HG03432 (cell line): ENCODE data around the gene ERFL.
A peak's percentile ranks its signal among the peaks of the same experiment; 100 is the strongest.

Source experiments
- ATAC-seq: cut with Tn5 transposase; IDR thresholded peaks from one replicate; pipeline ENCODE4 v1.9.1; 2021; ENCODE audit warnings: mild to moderate bottlenecking, moderate library complexity; ENCODE audit not compliant: unreplicated experiment

Gene ERFL

DNA sequence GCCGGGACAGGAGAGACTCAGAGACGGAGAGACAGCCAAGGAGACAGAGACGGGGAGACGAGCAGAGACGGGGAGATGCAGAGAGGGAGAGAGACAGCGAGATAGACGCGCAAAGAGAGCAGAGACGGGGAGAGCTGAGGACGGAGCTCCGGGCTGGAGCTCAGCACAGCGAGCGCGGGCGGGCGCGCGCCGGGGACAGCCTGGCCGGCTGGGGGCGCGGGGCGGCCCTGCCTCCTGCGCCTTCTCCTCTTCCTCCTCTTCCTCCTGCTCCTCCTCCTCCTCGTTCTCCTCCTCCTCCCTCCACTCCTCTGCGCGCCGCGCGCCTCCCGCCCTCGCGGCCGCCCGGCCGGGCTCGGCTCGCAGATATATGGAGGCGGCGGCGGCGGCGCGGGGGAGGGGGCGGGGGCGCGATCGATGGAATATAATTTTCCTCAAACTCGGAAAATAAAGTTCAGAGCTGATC lies at the start of gene ERFL:
ERFL (minus strand) TSS at position 229 of the 463 bp plus-strand sequence. CDS start 15,530 bp downstream, outside the sequence.
- no peak for ATAC-seq

DNA sequence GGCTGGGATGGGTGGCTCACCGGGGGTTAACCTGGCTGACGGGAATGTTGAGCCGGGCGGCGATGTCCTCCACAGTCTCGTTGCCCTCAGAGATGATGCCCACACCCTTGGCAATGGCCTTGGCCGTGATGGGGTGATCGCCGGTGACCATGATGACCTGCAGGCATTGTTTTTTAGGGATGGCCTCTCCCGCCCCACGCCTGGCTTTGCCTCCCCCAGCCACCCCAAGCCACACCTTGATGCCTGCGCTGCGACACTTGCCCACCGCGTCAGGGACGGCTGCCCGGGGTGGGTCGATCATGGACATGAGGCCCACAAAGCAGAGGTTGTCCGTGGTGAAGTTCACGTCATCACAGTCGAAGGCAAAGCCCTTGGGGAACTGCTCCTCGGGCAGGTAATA lies 49.7 kb upstream of the ERFL start:
- no peak for ATAC-seq

DNA sequence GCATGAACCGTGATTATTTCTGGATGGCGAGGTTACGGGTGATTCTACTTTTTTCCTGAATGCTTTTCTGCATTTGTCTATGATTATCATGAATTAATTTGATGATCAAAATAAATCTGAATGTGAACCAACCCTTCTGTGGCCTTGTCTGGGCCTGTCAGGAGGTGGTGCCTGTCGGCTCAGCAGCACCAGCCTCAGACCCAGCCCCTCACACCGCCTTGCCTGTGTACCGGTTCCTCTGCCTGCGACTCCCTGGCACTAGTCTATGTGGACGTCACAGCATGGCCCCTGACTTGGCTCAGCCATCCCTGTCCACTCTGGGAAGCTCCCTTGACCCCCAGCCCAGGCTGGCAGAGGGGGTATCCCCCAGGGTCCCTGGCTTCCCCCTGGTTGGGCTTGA lies 46.4 kb upstream of the ERFL start:
- no peak for ATAC-seq

DNA sequence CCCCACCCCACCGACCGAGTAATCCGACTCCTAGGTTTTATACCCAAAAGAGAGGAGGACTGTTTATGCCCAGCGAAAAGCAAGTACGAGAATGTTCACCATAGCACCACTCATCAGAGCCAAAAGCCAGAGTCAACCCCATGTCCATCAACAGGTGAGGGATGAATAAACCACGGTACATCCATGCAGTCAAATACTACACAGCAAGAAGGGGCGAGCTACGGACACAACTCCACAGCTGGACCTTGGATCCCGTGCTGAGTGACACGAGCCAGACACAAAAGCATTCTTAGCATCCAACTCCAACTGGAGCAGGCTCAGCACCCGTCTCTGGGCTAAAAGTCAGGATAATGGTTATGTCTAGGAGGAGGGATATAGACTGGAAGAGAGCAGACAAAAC lies 43.1 kb upstream of the ERFL start:
- no peak for ATAC-seq

DNA sequence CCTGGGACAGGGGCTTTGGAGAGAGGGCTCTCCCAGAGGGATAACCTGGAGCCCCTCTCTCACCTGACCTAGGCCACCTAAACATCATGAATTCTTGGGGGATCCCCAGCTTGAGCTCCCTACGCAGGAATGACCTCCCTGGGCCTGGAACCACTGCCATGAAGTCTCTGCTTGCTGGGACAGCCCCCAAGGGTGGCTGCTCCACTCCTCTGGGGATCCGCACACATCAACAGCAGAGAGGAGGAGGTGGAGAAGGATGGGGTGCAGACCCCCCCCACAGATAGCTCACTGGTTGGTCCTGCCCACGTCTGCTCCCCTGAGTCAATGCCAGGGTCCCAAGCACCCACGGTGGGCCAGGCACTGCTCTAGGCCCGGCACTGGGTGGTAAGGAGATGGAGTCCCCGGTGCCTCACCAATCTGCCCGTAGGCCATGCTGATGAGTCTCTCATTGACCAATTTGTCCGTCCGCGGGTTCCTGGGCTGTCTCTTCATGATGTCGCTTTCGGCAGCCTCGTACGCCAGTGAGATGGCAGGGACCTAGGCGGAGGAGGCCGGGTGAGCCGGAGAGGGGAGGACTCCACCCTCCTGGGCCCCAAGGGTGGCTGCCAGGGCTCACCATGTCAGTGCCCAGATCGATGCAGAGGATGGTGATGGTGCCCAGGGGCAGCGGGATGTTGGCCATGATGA lies 41.7 kb upstream of the ERFL start:
- ATAC-seq, result no peak

DNA sequence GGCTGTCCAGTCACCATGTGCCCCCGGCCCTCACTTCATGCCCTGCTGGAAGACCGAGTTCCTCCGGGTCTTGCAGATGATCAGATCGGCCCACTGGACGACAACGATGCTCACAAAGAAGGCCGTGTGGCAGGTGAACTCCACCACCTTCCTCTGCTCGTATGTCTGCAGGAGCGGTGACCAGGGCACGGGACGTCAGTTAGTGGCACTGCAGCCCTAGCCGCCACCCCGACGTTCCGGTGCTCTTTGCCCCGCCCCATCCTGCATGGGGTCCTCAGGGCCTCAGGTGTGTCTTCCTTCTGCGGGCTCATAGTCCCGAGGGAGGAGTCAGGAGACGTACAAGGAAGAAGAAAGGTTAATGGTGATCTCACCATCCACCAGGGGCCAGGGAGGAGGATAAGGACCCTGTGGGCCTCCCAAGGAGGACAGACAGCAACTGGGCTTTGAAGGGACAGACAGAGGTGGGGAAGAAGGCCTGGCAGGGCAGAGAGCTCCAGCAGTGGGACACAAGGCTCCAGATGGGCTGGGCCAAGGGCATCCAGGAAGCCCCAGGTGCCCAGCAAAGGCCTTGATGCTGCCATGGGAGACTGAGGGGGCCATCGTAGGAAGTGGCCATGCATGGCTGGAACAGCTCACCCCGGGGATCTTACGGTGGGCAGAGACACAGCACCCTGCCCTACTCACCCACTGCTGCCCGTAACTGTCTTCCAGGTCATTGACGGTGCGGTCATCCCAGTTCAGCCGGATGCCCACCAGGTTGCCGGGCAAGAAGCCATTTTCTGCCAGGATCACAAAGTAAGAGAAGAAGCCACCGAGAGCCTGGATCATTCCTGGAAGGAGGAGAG lies 40.7 kb upstream of the ERFL start:
- no peak for ATAC-seq

DNA sequence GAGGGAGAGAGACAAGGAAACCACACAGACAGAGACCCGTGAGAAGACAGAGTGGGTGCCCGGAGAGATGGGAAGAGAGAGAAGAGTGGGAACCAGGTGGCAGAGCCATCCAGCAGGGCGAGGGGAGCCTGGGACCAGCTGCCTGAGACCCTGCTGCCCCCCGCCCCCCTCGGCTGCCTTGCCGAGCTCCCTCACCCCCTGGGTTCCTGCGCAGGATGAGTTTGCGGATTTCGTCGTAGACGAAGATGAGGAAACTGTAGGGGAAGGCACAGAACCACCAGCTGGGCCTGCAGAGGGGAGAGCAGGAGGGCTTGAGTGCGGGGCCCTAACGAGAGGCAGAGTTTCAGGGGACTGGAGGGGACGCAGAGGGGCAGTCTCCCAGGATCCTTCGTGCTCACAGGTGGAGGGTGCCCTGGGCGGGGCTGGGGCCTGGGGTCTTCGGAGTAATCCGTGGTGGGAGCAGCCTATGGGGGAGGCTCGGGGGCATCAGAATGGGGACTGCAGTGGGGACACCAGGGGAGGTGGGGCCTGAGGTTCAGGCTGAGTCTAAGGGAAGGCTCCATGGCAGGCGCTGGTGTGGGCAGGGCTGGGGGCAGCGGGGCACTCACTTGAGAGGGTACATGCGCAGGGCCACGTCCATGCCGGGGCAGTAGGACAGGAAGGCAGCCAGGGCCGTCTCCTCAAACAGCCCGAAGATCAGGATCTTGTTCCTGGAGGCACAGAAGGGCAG lies 39.0 kb upstream of the ERFL start:
- no peak for ATAC-seq

DNA sequence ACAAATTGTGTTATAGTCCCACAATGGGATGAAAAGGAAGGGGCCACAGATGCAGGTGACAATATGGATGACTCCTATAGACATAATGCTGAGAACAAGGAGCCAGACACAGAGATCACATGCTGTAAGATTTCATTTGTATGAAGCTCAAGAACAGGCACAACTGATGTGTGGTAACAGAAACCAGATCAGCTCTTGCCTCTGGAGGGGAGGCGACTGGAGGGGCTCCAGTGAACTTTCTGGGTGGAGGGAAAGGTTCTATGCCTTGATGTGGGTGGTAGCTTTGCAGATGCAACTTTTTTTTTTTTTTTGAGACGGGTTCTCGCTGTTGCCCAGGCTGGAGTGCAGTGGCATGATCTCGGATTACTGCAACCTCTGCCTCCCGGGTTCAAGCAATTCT lies 36.9 kb upstream of the ERFL start:
- no peak for ATAC-seq

DNA sequence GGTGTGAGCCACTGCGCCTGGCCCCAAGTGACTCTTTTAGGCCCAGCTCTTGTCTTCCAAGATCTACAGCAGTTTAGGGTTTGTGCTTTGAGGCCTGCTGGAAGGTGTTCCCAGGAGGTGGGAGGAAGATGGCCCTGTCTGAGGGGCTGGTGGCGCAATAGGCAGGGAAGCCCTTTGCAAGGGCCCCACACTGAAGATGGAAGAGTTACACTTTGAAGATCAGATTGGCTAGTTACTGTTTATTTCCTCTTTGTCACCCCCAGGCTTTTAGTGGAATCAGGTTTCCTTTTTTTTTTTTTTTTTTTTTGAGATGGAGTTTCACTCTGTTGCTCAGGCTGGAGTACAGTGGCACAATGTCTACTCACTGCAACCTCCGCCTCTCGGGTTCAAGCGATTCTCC lies 32.7 kb upstream of the ERFL start:
- no peak for ATAC-seq

DNA sequence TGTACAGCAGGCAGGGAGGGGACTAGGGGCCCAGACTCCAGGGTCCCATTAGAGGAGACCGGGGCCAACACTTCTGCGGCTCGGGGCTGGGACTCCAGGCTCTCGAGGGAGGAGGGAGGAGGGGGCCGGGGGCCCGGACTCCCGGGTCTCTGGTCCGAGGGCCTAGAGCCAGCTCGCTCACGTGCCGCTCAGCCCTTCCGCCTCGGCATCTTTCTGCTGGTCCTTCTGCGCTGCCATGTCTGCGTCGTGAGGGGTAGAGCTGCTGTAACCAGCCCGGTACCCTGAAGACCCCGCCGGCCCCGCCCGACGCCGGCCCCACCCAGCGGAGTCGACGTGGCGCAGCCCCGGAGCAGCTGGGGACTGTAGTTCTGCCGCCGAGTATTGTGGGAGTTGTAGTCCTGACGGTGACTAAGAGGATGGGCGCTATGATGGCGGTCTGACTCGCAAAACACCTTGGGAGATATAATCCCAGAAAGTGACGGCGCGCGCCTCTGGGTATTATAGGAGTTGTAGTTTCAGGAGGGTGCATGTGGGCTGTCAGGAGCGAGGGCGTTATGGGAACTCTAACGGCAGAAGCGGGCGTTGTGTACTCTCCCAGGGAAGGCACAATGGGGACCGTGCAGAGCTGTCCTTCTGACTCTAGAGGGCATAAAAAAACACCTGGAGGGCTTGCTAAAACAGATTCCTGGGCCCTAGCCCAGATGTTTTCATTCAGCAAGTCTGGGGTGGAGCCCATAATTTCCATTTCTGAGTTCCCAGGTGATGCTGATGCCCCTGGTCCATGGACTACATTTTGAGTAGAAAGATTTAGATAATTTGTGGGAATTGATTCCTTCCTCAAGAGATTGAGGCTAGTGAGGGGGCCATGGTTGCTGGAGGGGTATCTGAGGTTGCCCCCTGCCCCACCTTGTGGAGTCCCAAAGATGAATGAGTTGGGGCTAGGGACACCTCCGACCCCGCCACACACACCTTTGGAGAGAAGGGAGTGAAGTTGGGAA lies 31.1 kb upstream of the ERFL start, which contains the start of gene RABAC1:
RABAC1 (minus strand) TSS at position 266 of the 998 bp plus-strand sequence; CDS start at position 237, 29 bp downstream.
- peak; percentile 84 for ATAC-seq

DNA sequence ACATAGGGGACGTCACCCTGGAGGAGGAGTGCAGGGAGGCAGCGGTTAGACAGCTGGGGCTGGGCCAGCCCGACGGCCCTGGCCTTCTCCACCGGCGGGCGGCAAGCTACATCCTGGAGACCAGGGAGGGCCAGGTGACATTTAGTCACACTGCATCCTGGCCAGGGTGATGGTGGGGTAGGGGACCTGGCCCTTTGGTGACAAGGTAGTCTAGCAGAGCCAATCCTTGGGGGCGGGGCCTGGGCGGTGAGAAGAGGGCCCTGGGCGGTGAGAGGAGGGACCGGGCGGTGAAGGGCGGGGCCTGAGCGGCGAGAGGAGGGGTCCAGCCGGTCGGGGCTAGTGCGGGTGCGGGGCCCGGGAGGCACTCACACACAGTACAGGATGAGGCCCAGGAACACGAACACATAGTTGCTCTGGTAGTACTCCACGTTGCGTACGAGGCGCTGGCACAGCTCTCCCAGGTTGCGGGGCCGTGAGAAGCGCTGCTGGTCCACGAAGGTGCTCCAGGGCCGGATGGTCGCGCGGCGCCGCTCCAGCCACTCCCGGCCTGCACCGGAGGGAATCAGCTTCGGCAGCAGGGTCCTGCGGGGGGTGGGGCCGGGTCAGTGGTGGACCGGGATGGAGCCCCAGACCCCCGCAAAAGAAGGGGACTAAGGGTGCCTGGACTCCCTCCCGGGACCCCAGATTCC lies 30.3 kb upstream of the ERFL start:
- ATAC-seq, result peak; percentile 58

DNA sequence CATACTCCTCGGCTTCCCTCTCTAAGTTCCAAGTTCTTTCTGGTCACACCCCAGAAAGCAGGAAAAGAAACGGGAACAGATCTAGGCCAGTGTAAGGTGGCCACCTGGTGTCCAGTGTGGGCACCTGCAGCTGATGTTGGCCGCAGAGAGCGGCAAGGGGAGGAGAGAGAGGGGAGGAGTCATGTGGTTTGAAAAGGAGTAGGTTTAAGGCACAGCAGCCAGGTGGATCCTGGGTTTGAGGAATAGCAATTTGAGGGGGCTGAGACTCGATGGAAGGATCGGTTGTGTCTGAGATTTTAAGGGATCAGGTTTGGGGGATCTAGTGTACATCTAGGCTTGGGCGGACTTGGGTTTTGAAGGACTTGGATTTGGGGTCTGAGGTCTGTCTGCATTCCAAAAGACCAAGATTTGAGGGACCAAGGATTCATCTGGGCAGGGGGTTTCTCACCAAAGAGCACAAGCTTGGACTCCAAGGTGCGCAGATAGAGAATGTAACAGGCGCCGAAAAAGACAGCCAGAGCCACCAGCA lies 29.7 kb upstream of the ERFL start:
- peak; percentile 34 for ATAC-seq

DNA sequence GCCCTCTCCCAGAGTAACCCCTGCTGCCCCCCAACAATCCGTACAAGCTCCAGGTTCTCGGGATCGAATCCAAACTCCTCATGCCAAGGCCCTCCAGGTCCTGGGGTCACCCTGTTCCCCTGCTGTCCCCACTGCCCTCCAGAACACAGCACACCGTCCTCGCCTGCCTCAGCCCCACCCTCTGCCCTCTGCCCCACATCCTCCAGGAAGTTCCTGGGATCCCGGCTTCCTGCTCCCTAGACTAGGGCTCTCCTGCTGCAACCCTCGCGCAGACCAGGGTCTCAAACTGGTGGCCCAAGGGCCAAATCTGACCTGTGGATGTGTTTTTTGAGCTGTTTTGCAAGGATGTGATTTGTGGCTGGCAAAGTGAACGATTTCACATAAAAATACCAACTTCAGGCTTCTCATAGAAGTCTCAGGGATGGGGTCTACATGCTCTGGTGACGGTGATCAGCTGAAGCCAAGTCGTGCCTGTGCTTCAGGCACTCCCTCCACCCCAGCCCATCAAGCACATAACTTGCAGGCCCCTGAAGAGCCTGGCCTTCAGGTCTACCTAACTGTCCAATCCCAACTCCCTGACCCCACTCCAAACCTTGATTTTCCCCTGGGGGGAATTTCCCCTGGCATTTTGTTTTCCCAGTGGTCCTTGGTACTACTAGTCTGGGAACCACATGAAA lies 29.1 kb upstream of the ERFL start:
- no peak for ATAC-seq

DNA sequence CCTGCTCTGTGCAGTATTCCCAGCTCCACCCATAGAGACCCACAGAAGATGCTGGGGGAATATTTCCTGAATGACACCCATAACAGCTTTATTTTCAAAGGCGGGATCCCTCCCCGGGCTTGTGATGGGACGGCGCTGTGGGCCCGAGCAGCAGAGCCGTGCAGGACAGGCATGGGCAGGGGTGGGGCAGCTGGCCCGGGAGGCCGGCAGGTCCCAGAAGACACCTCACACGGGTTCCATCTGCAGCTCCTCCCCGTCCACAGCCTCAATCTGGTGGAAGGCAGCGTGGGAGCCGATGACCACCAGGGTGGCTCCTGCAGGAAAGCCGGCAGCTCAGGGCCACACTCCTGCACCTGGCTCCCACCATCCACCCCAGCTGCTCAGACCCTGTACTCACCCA lies 28.4 kb upstream of the ERFL start:
- ATAC-seq, result no peak

DNA sequence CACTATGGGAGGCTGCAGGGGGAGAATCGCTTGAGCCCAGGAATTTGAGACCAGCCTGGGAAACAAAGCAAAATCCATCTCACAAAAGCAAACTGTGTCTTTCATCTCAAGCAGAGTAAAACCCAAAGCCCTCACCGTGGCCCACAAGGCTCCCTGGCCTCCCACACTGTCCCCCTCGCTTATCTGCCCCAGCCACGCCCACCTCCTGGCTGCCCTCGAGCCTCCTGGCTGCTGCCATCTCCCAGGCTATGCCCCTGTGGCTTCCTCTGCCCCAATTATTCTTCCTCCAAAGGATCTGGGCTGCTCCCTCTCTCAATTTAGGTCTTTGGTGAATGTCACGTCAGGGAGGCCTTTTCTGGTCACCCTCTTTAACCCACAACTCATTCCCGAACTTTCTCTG lies 27.3 kb upstream of the ERFL start:
- no peak for ATAC-seq

DNA sequence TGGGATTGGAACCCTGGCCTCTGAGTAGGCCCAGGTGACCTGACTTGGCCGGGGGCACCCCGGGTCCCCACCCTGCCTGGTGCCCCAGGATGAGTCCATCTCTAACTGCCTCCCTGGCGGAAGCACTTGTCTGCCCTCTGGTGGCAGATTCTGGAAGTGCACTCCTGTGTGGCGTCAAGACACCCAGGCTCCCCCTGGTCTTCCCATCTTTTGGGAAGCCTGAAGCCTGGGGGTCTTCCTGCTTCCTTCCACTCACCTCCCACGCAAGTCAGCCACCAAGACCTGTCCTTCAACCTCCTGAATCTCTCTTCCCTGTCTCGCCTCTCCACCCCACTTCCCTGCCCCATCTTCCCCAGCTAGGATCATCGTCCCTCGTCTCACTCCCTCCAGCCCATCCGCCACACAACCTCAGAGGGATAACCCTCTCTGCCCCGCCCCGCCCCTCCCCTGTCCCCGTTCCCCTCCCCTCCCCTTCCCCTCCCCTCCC lies 23.5 kb upstream of the ERFL start:
- no peak for ATAC-seq

DNA sequence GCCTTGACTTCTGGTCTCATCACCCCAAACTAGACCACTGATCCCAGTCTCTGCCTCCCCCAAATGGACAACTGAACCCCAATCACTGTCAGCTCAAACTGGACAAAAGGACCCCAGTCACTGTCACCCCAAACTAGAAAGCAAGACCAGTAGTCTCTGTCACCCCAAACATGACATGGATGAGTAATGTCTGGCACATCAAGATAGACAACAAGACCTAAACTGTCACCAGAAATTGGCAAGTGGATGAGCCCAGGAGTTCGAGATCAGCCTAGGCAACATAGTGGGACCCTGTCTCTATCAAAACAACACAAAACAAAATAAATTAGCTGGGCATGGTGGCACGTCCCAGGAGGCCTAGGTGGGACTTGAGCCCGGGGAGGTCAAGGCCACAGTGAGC lies 18.8 kb upstream of the ERFL start:
- ATAC-seq, result no peak

DNA sequence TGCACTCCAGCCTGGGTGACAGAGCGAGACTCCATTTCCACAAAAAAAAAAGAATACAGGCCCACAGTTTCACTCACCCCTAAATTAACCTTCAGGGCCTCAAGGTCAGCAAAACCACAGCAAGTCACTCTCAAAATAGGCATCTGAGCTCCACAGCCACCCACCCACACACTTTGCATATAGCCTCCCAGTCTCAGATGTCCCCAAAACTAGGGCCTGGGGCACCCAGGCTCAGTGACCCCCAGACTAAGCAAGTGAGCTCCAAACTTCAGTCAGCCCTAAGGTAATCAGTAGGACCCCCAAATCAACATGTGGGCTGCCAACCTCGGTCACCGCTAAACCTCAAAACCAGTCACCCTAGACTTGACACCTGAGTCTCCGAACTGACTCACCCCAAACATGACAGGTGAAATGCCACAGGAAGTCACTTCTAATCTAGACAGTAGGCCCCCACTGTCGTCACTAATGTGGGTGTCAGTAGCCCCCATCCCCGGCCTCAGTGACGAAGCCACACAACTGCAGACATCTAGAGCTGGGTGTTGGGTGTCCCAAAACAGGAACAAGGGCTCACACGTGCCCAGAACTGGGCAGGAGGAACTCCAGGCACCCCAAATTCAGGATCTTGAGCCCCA lies 17.0 kb upstream of the ERFL start:
- ATAC-seq, result peak; percentile 83
